Spleen (tissue), 7 donors: ENCODE measurements around the gene RBM39.

Experiments
- POLR2A ChIP-seq, 3 donors: fragments of 450-650 bp; IDR thresholded peaks; one replicate each; pipeline ENCODE4 v1.5.1; 2017; ENCODE audit warnings: antibody characterized with exemption in 3 of 3, mild to moderate bottlenecking in 1 of 3
- POLR2AphosphoS5 ChIP-seq, 3 donors: sonication (generic); formaldehyde crosslinking; IDR thresholded peaks; one replicate each; pipeline ENCODE4 v1.5.1; 2017; ENCODE audit warnings: antibody characterized with exemption in 3 of 3
- TF ChIP-seq, protein P1 (sequence below), 11 experiments: fragments of 200-600 bp in 7 of 11; fragments of 450-650 bp in 4 of 11; sonication (generic) in 4 of 11; IDR thresholded peaks in 8 of 11; conservative IDR thresholded peaks in 3 of 11; 1 replicate in 7 of 11; 2 replicates in 4 of 11; pipeline versions ENCODE4 v1.4.0 to v1.8.0; 2016 to 2021; ENCODE audit warnings: antibody characterized with exemption in 11 of 11, inconsistent platforms in 4 of 11, mild to moderate bottlenecking in 1 of 11
- donor health status: DM: no; HTN: no; CAD: no; lungs with moderate emphysema.
- donor health status: DM: no; HTN: no; CAD: no.
- donor health status: DM: no; HTN: no; CAD: no.

DNA sequence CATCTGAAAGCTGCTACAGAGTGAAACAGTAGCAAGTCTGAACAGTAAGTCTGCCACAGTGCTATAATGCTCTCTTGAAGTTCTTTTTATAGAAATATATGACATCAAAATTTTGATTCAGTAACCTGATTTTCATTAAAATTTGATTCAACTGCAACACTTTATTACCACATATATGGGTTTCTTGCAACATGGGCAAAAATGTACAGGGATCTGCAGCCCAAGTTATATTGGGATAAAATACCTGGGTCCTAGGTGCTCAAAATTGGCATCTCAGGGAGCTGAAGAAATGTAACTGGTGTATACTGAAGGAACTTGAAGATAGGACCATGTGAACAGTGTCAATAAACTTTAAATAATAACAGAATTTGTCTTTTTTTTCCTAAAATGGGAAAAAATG, 32.0 kb downstream of the RBM39 start:
- TF ChIP-seq, protein P1, sequence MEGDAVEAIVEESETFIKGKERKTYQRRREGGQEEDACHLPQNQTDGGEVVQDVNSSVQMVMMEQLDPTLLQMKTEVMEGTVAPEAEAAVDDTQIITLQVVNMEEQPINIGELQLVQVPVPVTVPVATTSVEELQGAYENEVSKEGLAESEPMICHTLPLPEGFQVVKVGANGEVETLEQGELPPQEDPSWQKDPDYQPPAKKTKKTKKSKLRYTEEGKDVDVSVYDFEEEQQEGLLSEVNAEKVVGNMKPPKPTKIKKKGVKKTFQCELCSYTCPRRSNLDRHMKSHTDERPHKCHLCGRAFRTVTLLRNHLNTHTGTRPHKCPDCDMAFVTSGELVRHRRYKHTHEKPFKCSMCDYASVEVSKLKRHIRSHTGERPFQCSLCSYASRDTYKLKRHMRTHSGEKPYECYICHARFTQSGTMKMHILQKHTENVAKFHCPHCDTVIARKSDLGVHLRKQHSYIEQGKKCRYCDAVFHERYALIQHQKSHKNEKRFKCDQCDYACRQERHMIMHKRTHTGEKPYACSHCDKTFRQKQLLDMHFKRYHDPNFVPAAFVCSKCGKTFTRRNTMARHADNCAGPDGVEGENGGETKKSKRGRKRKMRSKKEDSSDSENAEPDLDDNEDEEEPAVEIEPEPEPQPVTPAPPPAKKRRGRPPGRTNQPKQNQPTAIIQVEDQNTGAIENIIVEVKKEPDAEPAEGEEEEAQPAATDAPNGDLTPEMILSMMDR (IDR thresholded peaks at IDR 0.05 in 8 of 11, conservative IDR thresholded peaks at IDR 0.05 in 3 of 11) = no peak
- TF ChIP-seq POLR2A (IDR thresholded peaks at IDR 0.05) (no peak), POLR2AphosphoS5 (IDR thresholded peaks at IDR 0.05) (no peak)
